Trophoblast cell (in vitro differentiated cells and primary cell): ENCODE data around the gene THOC7.

Experiments used
- DNase-seq, 2 donors: peaks; one replicate each; pipeline ENCODE4 v3.0.0-alpha.2; 2016
- H2AFZ ChIP-seq: 2 replicates; pipeline ENCODE4 v1.6.1; 2013; ENCODE audit warnings: low read length, moderate library complexity, mild to moderate bottlenecking; ENCODE audit not compliant: insufficient read depth, poor library complexity
- H2AK5ac ChIP-seq: 2 replicates; pipeline ENCODE4 v1.6.1; 2013; ENCODE audit warnings: mild to moderate bottlenecking, low read length
- H2BK120ac ChIP-seq: 2 replicates; pipeline ENCODE4 v1.6.1; 2013; ENCODE audit warnings: low read length, mild to moderate bottlenecking, moderate library complexity; ENCODE audit not compliant: insufficient read depth, poor library complexity
- H2BK12ac ChIP-seq: 2 replicates; pipeline ENCODE4 v1.6.1; 2013; ENCODE audit warnings: mild to moderate bottlenecking, low read length, moderate library complexity
- H2BK5ac ChIP-seq: 2 replicates; pipeline ENCODE4 v1.6.1; 2013; ENCODE audit warnings: low read length, low read depth, moderate library complexity, mild to moderate bottlenecking; ENCODE audit not compliant: poor library complexity
- H3K14ac ChIP-seq: 2 replicates; pipeline ENCODE4 v1.6.1; 2013; ENCODE audit warnings: mild to moderate bottlenecking, low read length
- H3K18ac ChIP-seq: 2 replicates; pipeline ENCODE4 v1.6.1; 2013; ENCODE audit warnings: mild to moderate bottlenecking, low read length
- H3K23ac ChIP-seq: 2 replicates; pipeline ENCODE4 v1.6.1; 2013; ENCODE audit warnings: low read length
- H3K27ac ChIP-seq: 2 replicates; pipeline ENCODE4 v1.5.1; 2013; ENCODE audit warnings: low read depth, mild to moderate bottlenecking, inconsistent platforms, low read length, moderate library complexity
- H3K27me3 ChIP-seq: 2 replicates; pipeline ENCODE4 v1.6.1; 2013; ENCODE audit warnings: inconsistent platforms, mild to moderate bottlenecking, low read length, moderate library complexity; ENCODE audit not compliant: insufficient read depth
- H3K36me3 ChIP-seq, 2 experiments: 1 replicate in 1 of 2; 2 replicates in 1 of 2; pipeline ENCODE4 v1.6.1; 2013; ENCODE audit warnings: low read length in 2 of 2, mild to moderate bottlenecking in 2 of 2, moderate library complexity in 1 of 2; ENCODE audit not compliant: insufficient read depth in 2 of 2, control insufficient read depth in 1 of 2
- H3K4ac ChIP-seq: 2 replicates; pipeline ENCODE4 v1.6.1; 2013; ENCODE audit warnings: low read depth, mild to moderate bottlenecking, low read length, moderate library complexity
- H3K4me1 ChIP-seq, 2 experiments: 1 replicate in 1 of 2; 2 replicates in 1 of 2; pipeline ENCODE4 v1.6.1; 2013; ENCODE audit warnings: low read length in 2 of 2, mild to moderate bottlenecking in 2 of 2, moderate library complexity in 1 of 2; ENCODE audit not compliant: insufficient read depth in 2 of 2, control insufficient read depth in 1 of 2
- H3K4me2 ChIP-seq: 2 replicates; pipeline ENCODE4 v1.6.1; 2013; ENCODE audit warnings: inconsistent platforms, mild to moderate bottlenecking, low read length, moderate library complexity
- H3K4me3 ChIP-seq: 2 replicates; pipeline ENCODE4 v1.5.1; 2013; ENCODE audit warnings: mild to moderate bottlenecking, low read depth, low read length, inconsistent platforms
- H3K79me1 ChIP-seq: one replicate; pipeline ENCODE4 v1.6.1; 2013; ENCODE audit warnings: low read length
- H3K79me2 ChIP-seq: 2 replicates; pipeline ENCODE4 v1.6.1; 2013; ENCODE audit warnings: low read length, mild to moderate bottlenecking; ENCODE audit not compliant: control insufficient read depth, insufficient read depth, poor library complexity
- H3K9ac ChIP-seq: 2 replicates; pipeline ENCODE4 v1.6.1; 2013; ENCODE audit warnings: mild to moderate bottlenecking, low read length
- H3K9me3 ChIP-seq: 2 replicates; pipeline ENCODE4 v1.6.1; 2013; ENCODE audit warnings: low read depth, mild to moderate bottlenecking, control low read depth, inconsistent platforms, low read length; ENCODE audit not compliant: insufficient read depth
- H4K12ac ChIP-seq: 2 replicates; pipeline ENCODE4 v1.6.1; 2013; ENCODE audit warnings: low read depth, mild to moderate bottlenecking, low read length, moderate library complexity
- H4K8ac ChIP-seq: 2 replicates; pipeline ENCODE4 v1.6.1; 2013; ENCODE audit warnings: low read depth, mild to moderate bottlenecking, low read length, moderate library complexity
- H4K91ac ChIP-seq: one replicate; pipeline ENCODE4 v1.6.1; 2013; ENCODE audit warnings: low read depth, mild to moderate bottlenecking, low read length, moderate library complexity
- WGBS: extraction: QIAGEN DNeasy Blood & Tissue Kit; methylation state at CpG from one replicate; pipeline ENCODE4 v1.1.7; 2013; ENCODE audit warnings: missing lambda C conversion rate; ENCODE audit not compliant: insufficient read length, insufficient coverage; ENCODE audit errors: extremely low coverage; 5-methylcytosine and 5-hydroxymethylcytosine counted together

THOC7 gene

DNA sequence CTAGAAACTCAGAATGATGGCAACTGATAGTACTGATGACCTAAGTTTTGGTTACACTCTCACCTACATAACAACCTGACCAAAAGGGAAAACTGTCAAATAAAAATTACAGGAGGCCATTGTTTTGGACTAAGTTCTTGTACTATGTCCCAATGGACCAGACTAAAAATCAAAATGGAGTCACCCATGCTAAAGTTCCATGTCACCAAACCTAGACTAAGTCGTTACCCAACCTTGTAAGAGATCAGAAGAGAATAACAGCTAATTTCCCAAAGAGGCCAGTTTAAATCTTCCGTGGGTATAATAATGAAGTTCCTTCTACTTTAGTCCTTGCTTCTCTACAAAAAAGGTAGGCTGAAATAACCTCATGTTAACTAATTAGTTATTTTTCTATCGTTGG lies 12.3 kb downstream of the THOC7 start:
- H3K18ac ChIP-seq, result no peak overlapping the region
- no peak overlapping the region for H4K12ac ChIP-seq
- peaks cover 8% of the 10 kb centered on the region for H3K79me2 ChIP-seq
- no peak overlapping the region for H2AFZ ChIP-seq
- no peak overlapping the region for H3K4ac ChIP-seq
- no peak overlapping the region for H3K4me3 ChIP-seq
- no peaks in the 10 kb centered on the region for H3K27me3 ChIP-seq
- H2AK5ac ChIP-seq, result no peak overlapping the region
- H3K4me1 ChIP-seq, result peaks cover 11 to 14% of the 10 kb centered on the region in 2 experiments
- no peaks in the 10 kb centered on the region for H3K9me3 ChIP-seq
- no peak overlapping the region for H3K9ac ChIP-seq
- H4K8ac ChIP-seq, result no peak overlapping the region
- no peak overlapping the region for H2BK5ac ChIP-seq
- no peak overlapping the region for H2BK120ac ChIP-seq
- no peak for DNase-seq
- peaks cover 0 to 3% of the 10 kb centered on the region in 2 experiments for H3K36me3 ChIP-seq
- H3K27ac ChIP-seq, result no peak overlapping the region
- no CpG with 5 or more reads among the region's 3 CpGs for WGBS
- no peak overlapping the region for H3K14ac ChIP-seq
- no peak overlapping the region for H3K23ac ChIP-seq
- no peak overlapping the region for H4K91ac ChIP-seq
- H2BK12ac ChIP-seq, result no peak overlapping the region
- H3K79me1 ChIP-seq, result peaks cover 13% of the 10 kb centered on the region
- no peak overlapping the region for H3K4me2 ChIP-seq

DNA sequence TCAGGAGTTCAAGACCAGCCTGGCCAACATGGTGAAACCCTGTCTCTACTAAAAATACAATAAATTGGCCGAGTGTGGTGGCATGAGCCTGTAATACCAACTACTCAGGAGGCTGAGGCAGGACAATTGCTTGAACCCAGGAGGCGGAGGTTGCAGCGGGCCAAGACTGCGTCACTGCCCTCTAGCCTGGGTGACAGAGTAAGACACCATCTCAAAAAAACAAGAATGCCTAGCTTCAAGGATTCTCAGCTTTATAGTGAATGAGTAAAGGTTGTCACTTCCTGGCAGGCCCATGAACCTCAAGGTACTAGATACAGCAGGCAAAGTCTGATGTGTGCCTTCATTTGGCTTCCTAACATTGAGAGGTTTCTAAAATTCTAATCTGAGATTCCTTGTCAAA lies 14.4 kb downstream of the THOC7 start:
- Histone ChIP-seq H3K14ac (no peak overlapping the region), H2BK120ac (peak overlapping the region; percentile 60), H3K27ac (no peak overlapping the region), H3K4me3 (no peak overlapping the region), H2BK5ac (peak overlapping the region; percentile 56), H3K27me3 (no peaks in the 10 kb centered on the region), H4K91ac (no peak overlapping the region), H3K18ac (peak overlapping the region; percentile 65), H3K23ac (no peak overlapping the region), H3K9ac (no peak overlapping the region), H2BK12ac (peak overlapping the region; percentile 91), H3K36me3 (peaks cover 0 to 3% of the 10 kb centered on the region in 2 experiments), H3K79me1 (peaks cover 22% of the 10 kb centered on the region), H3K4ac (no peak overlapping the region), H2AK5ac (peak overlapping the region; percentile 79), H3K4me1 (peaks cover 19 to 22% of the 10 kb centered on the region in 2 experiments), H4K8ac (peak overlapping the region; percentile 19), H3K79me2 (peaks cover 13% of the 10 kb centered on the region), H4K12ac (no peak overlapping the region), H3K9me3 (no peaks in the 10 kb centered on the region), H3K4me2 (no peak overlapping the region), H2AFZ (no peak overlapping the region)
- no CpG with 5 or more reads among the region's 4 CpGs for WGBS
- no peak for DNase-seq

DNA sequence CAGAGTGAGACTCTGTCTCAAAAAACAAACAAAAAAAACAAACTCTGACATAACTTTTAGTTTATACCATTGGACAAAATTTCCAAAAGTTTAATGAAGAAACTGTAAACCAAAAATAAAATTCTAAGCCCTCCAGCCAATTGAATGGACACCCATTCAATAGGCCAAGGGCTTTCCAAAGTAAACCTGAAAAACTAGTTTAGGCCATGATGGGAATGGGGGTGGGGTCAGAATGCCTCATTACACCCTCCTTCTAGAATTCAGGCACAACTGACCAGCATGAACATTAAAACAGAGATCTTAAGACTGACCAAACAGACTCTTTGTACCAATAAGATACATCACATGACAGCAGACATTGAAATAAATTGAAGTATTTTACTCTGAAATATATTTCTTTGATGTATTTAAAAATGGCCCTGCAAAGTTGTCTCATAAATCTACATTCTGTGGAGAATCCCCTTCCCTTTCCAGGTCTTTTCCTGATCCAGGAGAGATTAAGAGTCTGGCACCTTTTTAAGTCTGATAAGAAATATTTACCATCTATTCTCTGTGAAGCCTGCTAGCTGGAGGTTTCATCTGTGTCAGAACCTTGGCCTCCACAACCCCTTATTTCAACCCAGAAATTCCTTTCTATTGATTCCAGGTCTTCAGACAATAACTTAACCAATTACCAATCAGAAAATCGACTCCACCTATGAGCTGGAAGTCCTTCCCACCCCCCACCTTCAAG lies 15.7 kb downstream of the THOC7 start:
- H4K91ac ChIP-seq, result no peak overlapping the region
- no peak overlapping the region for H2AFZ ChIP-seq
- H3K23ac ChIP-seq, result no peak overlapping the region
- H2BK12ac ChIP-seq, result peak overlapping the region; percentile 65
- H3K9ac ChIP-seq, result no peak overlapping the region
- peaks cover 19 to 22% of the 10 kb centered on the region in 2 experiments for H3K4me1 ChIP-seq
- H4K12ac ChIP-seq, result no peak overlapping the region
- peak; percentile 86 to 93 for DNase-seq
- peaks cover 22% of the 10 kb centered on the region for H3K79me1 ChIP-seq
- H3K36me3 ChIP-seq, result peaks cover 0 to 3% of the 10 kb centered on the region in 2 experiments
- no peak overlapping the region for H2AK5ac ChIP-seq
- no peak overlapping the region for H3K4me3 ChIP-seq
- no peak overlapping the region for H3K4me2 ChIP-seq
- peaks cover 13% of the 10 kb centered on the region for H3K79me2 ChIP-seq
- H3K14ac ChIP-seq, result no peak overlapping the region
- no peaks in the 10 kb centered on the region for H3K27me3 ChIP-seq
- H4K8ac ChIP-seq, result peak overlapping the region; percentile 29
- no CpG with 5 or more reads among the region's 1 CpG for WGBS
- H3K9me3 ChIP-seq, result no peaks in the 10 kb centered on the region
- peak overlapping the region; percentile 25 for H2BK5ac ChIP-seq
- peak overlapping the region; percentile 66 for H3K27ac ChIP-seq
- H2BK120ac ChIP-seq, result no peak overlapping the region
- H3K18ac ChIP-seq, result no peak overlapping the region
- peak overlapping the region; percentile 46 for H3K4ac ChIP-seq

DNA sequence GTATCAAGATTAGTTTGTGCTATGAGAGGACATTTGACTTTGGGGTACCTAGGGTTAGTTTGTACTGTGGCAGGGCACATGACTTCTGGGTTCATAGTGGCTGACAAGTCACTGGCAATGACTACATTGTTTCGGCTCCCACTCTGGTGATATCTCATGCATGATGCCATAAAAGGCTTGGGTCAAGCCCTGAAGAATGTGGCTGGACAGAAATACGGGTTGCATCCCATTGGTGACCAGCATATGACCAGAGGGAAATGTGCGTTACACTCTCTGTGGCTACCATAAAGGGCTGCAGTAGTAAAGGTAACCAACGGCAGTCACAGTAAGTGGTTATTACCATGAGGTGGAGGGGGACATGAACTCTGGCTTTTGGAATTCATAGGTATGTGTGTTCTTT lies 18.4 kb downstream of the THOC7 start:
- Histone ChIP-seq H3K27ac (peak overlapping the region; percentile 43), H2AFZ (no peak overlapping the region), H4K8ac (peak overlapping the region; percentile 43), H2BK12ac (peak overlapping the region; percentile 43), H3K18ac (no peak overlapping the region), H4K12ac (no peak overlapping the region), H3K4me1 (peaks cover 19 to 22% of the 10 kb centered on the region in 2 experiments), H3K23ac (no peak overlapping the region), H3K9ac (no peak overlapping the region), H3K36me3 (no peaks in the 10 kb centered on the region), H2BK120ac (peak overlapping the region; percentile 82), H4K91ac (peak overlapping the region; percentile 66), H3K4ac (peak overlapping the region; percentile 33), H3K9me3 (no peaks in the 10 kb centered on the region), H3K4me3 (no peak overlapping the region), H3K79me1 (peaks cover 22% of the 10 kb centered on the region), H3K14ac (peak overlapping the region; percentile 64), H2BK5ac (peak overlapping the region; percentile 88), H3K79me2 (peaks cover 13% of the 10 kb centered on the region), H2AK5ac (no peak overlapping the region), H3K27me3 (no peaks in the 10 kb centered on the region), H3K4me2 (no peak overlapping the region)
- peak; percentile 96 for DNase-seq
- WGBS, result no CpG with 5 or more reads among the region's 4 CpGs
